Colonic mucosa (tissue), 4 donors: ENCODE data around the gene TMEM61. TPM values are rescaled to one million over a fixed set of nuclear protein-coding genes. Genes with fewer than 3 reads are reported as not detected.

Experiments
- DNase-seq: peaks from one replicate; pipeline ENCODE4 v3.0.0-alpha.2; 2020
- H3K27ac ChIP-seq: fragments of 200-600 bp; one replicate; pipeline ENCODE4 v1.8.0; 2021
- H3K27me3 ChIP-seq: fragments of 200-600 bp; one replicate; pipeline ENCODE4 v1.8.0; 2021
- H3K36me3 ChIP-seq: fragments of 200-600 bp; one replicate; pipeline ENCODE4 v1.8.0; 2021
- H3K4me1 ChIP-seq: fragments of 200-600 bp; one replicate; pipeline ENCODE4 v1.8.0; 2021; ENCODE audit warnings: mild to moderate bottlenecking
- H3K4me3 ChIP-seq: fragments of 200-600 bp; one replicate; pipeline ENCODE4 v1.8.0; 2021
- H3K9ac ChIP-seq, 2 donors: one replicate each; pipeline ENCODE4 v1.7.0; 2013; ENCODE audit warnings: control low read depth in 2 of 2, low read depth in 2 of 2, low read length in 2 of 2
- H3K9me3 ChIP-seq: fragments of 200-600 bp; one replicate; pipeline ENCODE4 v1.8.0; 2021
- intact Hi-C: fragments of 100-400 bp; cut with DNase I; formaldehyde crosslinking; loops from one replicate; pipeline ENCODE4 v1.14.1; 2022
- total RNA-seq, 2 donors: library from RNA; stranded (reverse); fragmentation: NEBNext Ultra II Directional in 1 of 2; extraction: Animal tissue kit (Norgen Biotek cat#: 25700) in 1 of 2; gene quantifications; one replicate each; pipeline ENCODE4 v1.2.1, GENCODE V29; 2021
- TF ChIP-seq, protein P1 (sequence below): fragments of 200-600 bp; IDR thresholded peaks from one replicate; pipeline ENCODE4 v1.8.0; 2022; ENCODE audit warnings: antibody characterized with exemption, mild to moderate bottlenecking
- donor health status: healthy.
- donor health status: DM: no; HTN: no; CAD: no.
- donor health status: DM: no; HTN: no; CAD: no.

TMEM61 gene
- total RNA-seq, 2 donors from 2014 or later, result 11.0 to 13.4 TPM

DNA sequence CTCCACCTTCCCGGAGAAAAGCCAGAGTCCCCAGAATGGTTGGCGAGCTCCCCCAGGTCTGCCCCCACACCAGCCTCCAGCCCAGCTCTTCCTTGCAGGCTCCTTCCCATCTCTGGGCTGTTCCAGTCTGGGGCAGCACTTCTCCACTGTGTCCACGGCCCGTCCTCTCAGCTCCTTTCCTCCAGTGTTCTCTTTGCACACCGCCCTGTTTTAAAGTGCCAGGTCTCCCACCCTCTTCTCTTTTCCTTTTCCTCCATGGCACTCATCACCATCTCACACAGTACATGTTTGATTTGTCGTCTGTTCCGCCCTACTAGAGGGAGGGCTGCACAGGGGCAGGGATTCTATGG is 52.8 kb downstream of the TMEM61 start:
- TF ChIP-seq, protein P1, sequence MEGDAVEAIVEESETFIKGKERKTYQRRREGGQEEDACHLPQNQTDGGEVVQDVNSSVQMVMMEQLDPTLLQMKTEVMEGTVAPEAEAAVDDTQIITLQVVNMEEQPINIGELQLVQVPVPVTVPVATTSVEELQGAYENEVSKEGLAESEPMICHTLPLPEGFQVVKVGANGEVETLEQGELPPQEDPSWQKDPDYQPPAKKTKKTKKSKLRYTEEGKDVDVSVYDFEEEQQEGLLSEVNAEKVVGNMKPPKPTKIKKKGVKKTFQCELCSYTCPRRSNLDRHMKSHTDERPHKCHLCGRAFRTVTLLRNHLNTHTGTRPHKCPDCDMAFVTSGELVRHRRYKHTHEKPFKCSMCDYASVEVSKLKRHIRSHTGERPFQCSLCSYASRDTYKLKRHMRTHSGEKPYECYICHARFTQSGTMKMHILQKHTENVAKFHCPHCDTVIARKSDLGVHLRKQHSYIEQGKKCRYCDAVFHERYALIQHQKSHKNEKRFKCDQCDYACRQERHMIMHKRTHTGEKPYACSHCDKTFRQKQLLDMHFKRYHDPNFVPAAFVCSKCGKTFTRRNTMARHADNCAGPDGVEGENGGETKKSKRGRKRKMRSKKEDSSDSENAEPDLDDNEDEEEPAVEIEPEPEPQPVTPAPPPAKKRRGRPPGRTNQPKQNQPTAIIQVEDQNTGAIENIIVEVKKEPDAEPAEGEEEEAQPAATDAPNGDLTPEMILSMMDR, result no peak
- H3K9ac ChIP-seq, result no peak overlapping the region
- H3K4me1 ChIP-seq, result no peaks in the 10 kb centered on the region
- H3K36me3 ChIP-seq, result no peaks in the 10 kb centered on the region
- H3K9me3 ChIP-seq, result no peaks in the 10 kb centered on the region
- no peak for DNase-seq
- intact Hi-C loops, result no loop called here
- no peak overlapping the region for H3K27ac ChIP-seq
- H3K4me3 ChIP-seq, result no peak overlapping the region
- H3K27me3 ChIP-seq, result peaks cover 6% of the 10 kb centered on the region

DNA sequence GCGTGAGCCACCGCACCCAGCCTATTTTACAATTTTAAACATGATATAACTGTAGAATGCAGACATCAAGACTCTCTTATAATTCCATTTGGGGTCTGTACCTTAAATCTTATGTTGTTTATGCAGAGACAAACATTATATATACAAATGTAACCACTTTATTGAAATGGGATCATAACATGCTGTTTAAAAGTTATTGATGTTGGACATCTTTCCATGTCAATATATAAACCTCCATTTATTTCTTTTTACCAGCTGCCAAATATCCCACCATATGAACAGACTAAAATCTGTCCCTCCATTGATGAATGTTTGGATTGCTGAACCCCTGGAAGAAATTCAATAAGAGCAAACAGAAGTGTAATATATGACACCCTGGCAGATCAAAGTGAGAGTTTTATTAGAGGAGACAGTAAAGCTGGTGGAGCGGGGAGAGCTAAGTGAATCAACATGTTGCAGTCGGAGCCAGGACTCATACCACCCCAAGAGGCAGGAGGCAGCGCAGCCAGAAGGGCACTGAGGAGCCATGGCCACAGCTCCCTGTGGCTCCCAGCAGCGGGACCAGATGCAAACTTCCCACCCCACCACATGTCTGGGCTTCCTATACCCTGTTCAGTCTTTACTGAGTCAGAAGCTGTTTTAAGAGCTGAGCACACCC is 54.2 kb downstream of the TMEM61 start:
- TF ChIP-seq, protein P1, result no peak
- Histone ChIP-seq H3K4me3 (no peak overlapping the region), H3K9ac (no peak overlapping the region), H3K27me3 (peaks cover 7% of the 10 kb centered on the region), H3K36me3 (no peaks in the 10 kb centered on the region), H3K27ac (no peak overlapping the region), H3K4me1 (no peaks in the 10 kb centered on the region), H3K9me3 (no peaks in the 10 kb centered on the region)
- intact Hi-C loops, result no loop called here
- DNase-seq, result no peak

DNA sequence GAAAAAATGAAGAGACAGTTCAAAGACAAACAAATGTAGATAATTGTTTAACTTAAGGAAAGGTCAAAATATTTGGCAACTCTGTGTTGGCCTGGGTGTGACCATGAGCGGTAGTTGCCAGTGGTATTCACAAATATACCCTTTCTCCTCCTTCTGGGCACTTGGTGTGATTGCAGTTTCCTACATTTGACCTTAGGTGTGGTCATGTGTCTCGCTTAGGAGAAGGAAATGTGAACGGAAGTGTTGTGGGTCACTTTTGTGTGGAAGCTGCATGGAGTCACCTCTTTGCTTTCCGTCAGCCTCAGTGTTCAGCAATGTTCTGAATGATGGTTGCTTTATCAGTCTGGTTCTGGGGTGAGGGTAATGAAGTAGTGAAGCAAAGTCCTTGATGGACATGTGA is 55.5 kb downstream of the TMEM61 start:
- Histone ChIP-seq H3K4me3 (no peak overlapping the region), H3K27ac (no peak overlapping the region), H3K9me3 (no peaks in the 10 kb centered on the region), H3K27me3 (peaks cover 9% of the 10 kb centered on the region), H3K4me1 (no peaks in the 10 kb centered on the region), H3K36me3 (no peaks in the 10 kb centered on the region), H3K9ac (no peak overlapping the region)
- TF ChIP-seq, protein P1, result peak; percentile 25
- no peak for DNase-seq
- intact Hi-C loops, result no loop called here

DNA sequence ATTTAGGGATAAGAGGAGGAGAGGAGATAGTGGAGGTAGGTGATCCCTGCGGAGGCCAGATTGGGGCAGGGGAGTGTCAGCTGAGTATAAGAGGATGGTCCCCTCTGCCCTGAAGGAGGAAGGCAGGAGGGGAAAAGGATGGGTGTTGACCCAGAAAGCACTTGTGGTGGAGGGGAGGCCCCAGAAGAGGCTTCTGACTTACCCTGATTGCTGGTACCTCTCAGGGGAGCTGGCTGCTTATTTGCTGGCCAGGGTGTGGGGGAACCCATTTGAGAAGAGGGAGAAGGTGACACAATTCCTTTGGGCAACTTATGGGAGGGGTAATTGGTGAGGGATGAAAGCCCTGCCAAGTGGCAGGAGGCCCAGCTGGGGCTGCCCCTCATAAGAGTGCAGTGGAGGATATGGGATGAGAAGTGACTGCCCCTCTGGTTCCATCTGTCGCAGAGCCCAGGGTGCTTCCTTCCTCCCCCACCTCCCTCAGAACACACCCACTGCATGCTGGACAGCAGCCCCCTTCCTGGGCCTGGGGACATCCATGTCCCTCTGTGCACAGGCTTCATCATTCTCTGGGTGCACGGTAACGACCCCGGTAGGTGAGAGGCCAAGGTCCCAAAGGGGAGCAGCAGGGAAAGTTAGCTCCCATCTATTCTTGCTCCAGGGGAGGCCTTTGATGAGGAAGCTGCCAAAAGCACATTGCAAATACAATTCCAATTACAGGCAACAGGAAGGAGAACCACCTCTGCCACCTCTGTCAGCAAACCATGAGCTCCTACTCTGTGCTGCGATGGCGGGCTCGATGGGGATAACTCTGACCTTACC is 57.5 kb downstream of the TMEM61 start:
- intact Hi-C loops, result no loop called here
- H3K27ac ChIP-seq, result no peak overlapping the region
- H3K4me3 ChIP-seq, result no peak overlapping the region
- H3K9ac ChIP-seq, result no peak overlapping the region
- DNase-seq, result no peak
- no peaks in the 10 kb centered on the region for H3K9me3 ChIP-seq
- peaks cover 9% of the 10 kb centered on the region for H3K27me3 ChIP-seq
- TF ChIP-seq, protein P1, result no peak
- H3K4me1 ChIP-seq, result no peaks in the 10 kb centered on the region
- H3K36me3 ChIP-seq, result no peaks in the 10 kb centered on the region

DNA sequence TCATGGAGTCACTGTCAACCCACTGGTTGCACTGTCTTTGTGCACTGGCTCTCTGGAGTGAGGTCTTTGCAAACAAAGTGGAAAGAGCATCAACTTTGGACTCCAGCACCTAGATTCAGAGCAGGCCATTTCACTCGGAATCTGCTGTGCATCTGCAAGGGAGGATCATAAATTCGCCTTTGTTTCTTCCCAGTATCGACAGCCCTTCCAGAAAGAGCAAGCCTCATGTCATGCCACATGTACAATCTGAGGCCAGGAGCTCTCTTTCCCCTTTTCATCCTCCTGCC is 58.1 kb downstream of the TMEM61 start:
- no peak overlapping the region for H3K4me3 ChIP-seq
- peaks cover 9% of the 10 kb centered on the region for H3K27me3 ChIP-seq
- TF ChIP-seq, protein P1, result no peak

More for the DNA sequence above, 58.1 kb downstream of the TMEM61 start:
- Histone ChIP-seq H3K9me3 (no peaks in the 10 kb centered on the region), H3K36me3 (no peaks in the 10 kb centered on the region), H3K9ac (no peak overlapping the region), H3K4me1 (no peaks in the 10 kb centered on the region), H3K27ac (no peak overlapping the region)
- intact Hi-C loops, result no loop called here
- DNase-seq, result no peak
